ENCODE results near the gene MLKL.
A peak's percentile ranks its signal among the peaks of the same experiment; 100 is the strongest.

MLKL gene

GRCh38 chr16:74623214-74623838, 77.3 kb downstream of the MLKL start:
- no peak for TF ChIP-seq PAX5 (IDR thresholded peaks at IDR 0.05; ENCODE audit: insufficient read depth, low read length, severe bottlenecking)
- TF ChIP-seq SPI1 (IDR thresholded peaks at IDR 0.05; ENCODE audit: low read depth, low read length), result no peak
- TF ChIP-seq POU2F2 (IDR thresholded peaks at IDR 0.05; ENCODE audit: low read depth, low read length), result no peak
- TF ChIP-seq POLR2AphosphoS5 (IDR thresholded peaks at IDR 0.05; ENCODE audit: low read depth, low read length), result no peak
- no peak for TF ChIP-seq POLR2A (IDR thresholded peaks at IDR 0.05; ENCODE audit: low read depth, low read length)
- TF ChIP-seq TAF1 (IDR thresholded peaks at IDR 0.05; ENCODE audit: low read depth, low read length), result no peak
- no peak for DNase-seq (ENCODE audit: insufficient read length, low spot score)
- peak; percentile 85 for FAIRE-seq

GRCh38 chr16:74622005-74622404, 78.7 kb downstream of the MLKL start:
- no peak for DNase-seq (ENCODE audit: insufficient read length, low spot score)
- TF ChIP-seq POU2F2 (IDR thresholded peaks at IDR 0.05; ENCODE audit: low read depth, low read length), result no peak
- no peak for TF ChIP-seq POLR2A (IDR thresholded peaks at IDR 0.05; ENCODE audit: low read depth, low read length)
- no peak for TF ChIP-seq TAF1 (IDR thresholded peaks at IDR 0.05; ENCODE audit: low read depth, low read length)
- TF ChIP-seq SPI1 (IDR thresholded peaks at IDR 0.05; ENCODE audit: low read depth, low read length), result no peak
- no peak for TF ChIP-seq PAX5 (IDR thresholded peaks at IDR 0.05; ENCODE audit: insufficient read depth, low read length, severe bottlenecking)
- no peak for TF ChIP-seq POLR2AphosphoS5 (IDR thresholded peaks at IDR 0.05; ENCODE audit: low read depth, low read length)
- no peak for FAIRE-seq

All from GM12891 (cell line).